Endothelial cell of umbilical vein (primary cell): ENCODE results near the gene SLC24A3. TPM values are rescaled to one million over a fixed set of nuclear protein-coding genes. Genes with fewer than 3 reads are reported as not detected.

Experiments used
- BruUV-seq: library from RNA; stranded (reverse); fragments of 400-500 nt; replicated peaks from 2 replicates; lab custom pipeline; 2021; lab: Mats Ljungman, UMichigan
- CTCF ChIA-PET: fragments of 300-600, 350-600 bp; sonication (Branson Sonifier 250); formaldehyde crosslinking; loops from one replicate; lab custom pipeline; 2021; ENCODE audit warnings: antibody characterized with exemption, inconsistent platforms; lab: Charles Lee
- POLR2A ChIA-PET: fragments of 300-600, 350-600 bp; sonication (Branson Sonifier 250); formaldehyde crosslinking; loops from one replicate; lab custom pipeline; 2021; ENCODE audit warnings: antibody characterized with exemption, inconsistent platforms; lab: Charles Lee
- DNase-seq: peaks from one replicate; pipeline ENCODE4 v3.0.0-alpha.2; 2011; ENCODE audit warnings: low read depth, low spot score
- FAIRE-seq: peaks from 2 replicates; lab custom pipeline; 2011; peaks lifted over from hg19 to GRCh38; lab: Jason Lieb, UNC
- H2AFZ ChIP-seq: 2 replicates; pipeline ENCODE4 v1.6.0; 2012; ENCODE audit warnings: low read depth, low read length, control low read depth, inconsistent platforms
- H3K27ac ChIP-seq: 2 replicates; pipeline ENCODE4 v1.5.1; 2011; ENCODE audit warnings: low read depth, mild to moderate bottlenecking, control low read depth, low read length, moderate library complexity; ENCODE audit not compliant: insufficient read depth
- H3K27me3 ChIP-seq, 2 experiments: 2 replicates each; pipeline versions ENCODE4 v1.6.0 to v1.6.1; 2011; ENCODE audit warnings: low read length in 2 of 2, mixed read lengths in 1 of 2; ENCODE audit not compliant: control insufficient read depth in 2 of 2, insufficient read depth in 2 of 2
- H3K36me3 ChIP-seq, 2 experiments: 2 replicates in 1 of 2; 3 replicates in 1 of 2; pipeline ENCODE4 v1.5.1; 2011; ENCODE audit warnings: low read length in 2 of 2, mild to moderate bottlenecking in 1 of 2, moderate library complexity in 1 of 2; ENCODE audit not compliant: control insufficient read depth in 2 of 2, insufficient read depth in 2 of 2; ENCODE audit errors: extremely low read depth in 1 of 2
- H3K4me1 ChIP-seq: 3 replicates; pipeline ENCODE4 v1.5.1; 2011; ENCODE audit warnings: mild to moderate bottlenecking, low read length; ENCODE audit not compliant: control insufficient read depth, insufficient read depth; ENCODE audit errors: extremely low read depth
- H3K4me2 ChIP-seq: 2 replicates; pipeline ENCODE4 v1.6.1; 2011; ENCODE audit warnings: low read length, control low read depth, mixed read lengths; ENCODE audit not compliant: insufficient read depth
- H3K4me3 ChIP-seq, 3 experiments: fragments of 200-600 bp in 1 of 3; sonication (generic), shearing (Covaris generic) in 1 of 3; replicated peaks in 1 of 3; 2 replicates each; pipeline ENCODE4 v1.5.1; 2011 to 2016; ENCODE audit warnings: control low read depth in 3 of 3, low read length in 3 of 3, mild to moderate bottlenecking in 2 of 3, inconsistent platforms in 1 of 3, low read depth in 1 of 3, moderate library complexity in 1 of 3; ENCODE audit not compliant: insufficient read depth in 1 of 3
- H3K79me2 ChIP-seq: 2 replicates; pipeline ENCODE4 v1.6.0; 2012; ENCODE audit warnings: low read length, inconsistent platforms; ENCODE audit not compliant: control insufficient read depth, insufficient read depth
- H3K9ac ChIP-seq: replicated peaks from 2 replicates; pipeline ENCODE3; 2011; ENCODE audit warnings: low read length, control low read depth; ENCODE audit not compliant: insufficient read depth; ENCODE audit errors: extremely low read depth
- H3K9me1 ChIP-seq: replicated peaks from 3 replicates; pipeline ENCODE4 v1.6.0; 2011; ENCODE audit warnings: mild to moderate bottlenecking, low read length; ENCODE audit not compliant: control insufficient read depth, insufficient read depth; ENCODE audit errors: extremely low read depth
- H3K9me3 ChIP-seq: replicated peaks from 2 replicates; pipeline ENCODE4 v1.5.1; 2012; ENCODE audit warnings: low read length, inconsistent platforms; ENCODE audit not compliant: control insufficient read depth, insufficient read depth
- H4K20me1 ChIP-seq: replicated peaks from 2 replicates; pipeline ENCODE3; 2011; ENCODE audit warnings: mild to moderate bottlenecking, low read length; ENCODE audit not compliant: control insufficient read depth, insufficient read depth; ENCODE audit errors: extremely low read depth
- EZH2 ChIP-seq: IDR thresholded peaks from 2 replicates; pipeline ENCODE4 v1.6.1; 2012; ENCODE audit warnings: borderline replicate concordance, low read depth, mild to moderate bottlenecking, moderate library complexity, low read length, inconsistent platforms; ENCODE audit not compliant: severe bottlenecking
- FOS ChIP-seq: IDR thresholded peaks from 2 replicates; pipeline ENCODE4 v1.6.1; 2011; ENCODE audit warnings: mild to moderate bottlenecking, low read length, moderate library complexity, borderline replicate concordance; ENCODE audit not compliant: insufficient read depth
- GATA2 ChIP-seq: IDR thresholded peaks from 2 replicates; pipeline ENCODE4 v1.7.0; 2011; ENCODE audit warnings: low read depth, mild to moderate bottlenecking, moderate library complexity, mixed read lengths, low read length; ENCODE audit not compliant: insufficient read length, insufficient read depth
- JUN ChIP-seq: IDR thresholded peaks from 2 replicates; pipeline ENCODE4 v1.6.1; 2011; ENCODE audit warnings: borderline replicate concordance, low read depth; ENCODE audit not compliant: insufficient read length, insufficient read depth
- MYC ChIP-seq: IDR thresholded peaks from one replicate; pipeline ENCODE4 v1.6.1; 2011; ENCODE audit warnings: mild to moderate bottlenecking, low read depth, low read length
- POLR2A ChIP-seq: IDR thresholded peaks from 2 replicates; pipeline ENCODE4 v1.6.1; 2012; ENCODE audit warnings: low read depth, mild to moderate bottlenecking, control low read depth, low read length
- POLR2AphosphoS5 ChIP-seq: IDR thresholded peaks from 2 replicates; pipeline ENCODE4 v1.6.1; 2012; ENCODE audit warnings: low read depth, mild to moderate bottlenecking, control low read depth, low read length, moderate library complexity; ENCODE audit not compliant: insufficient read depth
- dilution Hi-C: fragments of 300-500 bp; cut with MboI; formaldehyde crosslinking; loops from one replicate; pipeline ENCODE4 v1.15.0; 2019; ENCODE audit warnings: low sequenced_read_pairs; ENCODE audit not compliant: extremely low pct_ligation_motif_present
- intact Hi-C: fragments of 100-400 bp; cut with micrococcal nuclease; formaldehyde crosslinking; loops from one replicate; pipeline ENCODE4 v1.10.0; 2022
- polyA plus RNA-seq, 4 experiments: library from polyadenylated mRNA; depleted of rRNA in 3 of 4; stranded (reverse) in 3 of 4; unstranded in 1 of 4; fragments of >200 nt; gene quantifications; 2 replicates each; pipeline versions ENCODE4 v1.2.1 to v1.2.3, GENCODE V29; 2011 to 2012; ENCODE audit warnings: missing spikeins in 1 of 4
- total RNA-seq: library from RNA; stranded (reverse); gene quantifications from 2 replicates; pipeline ENCODE4 v1.2.3, GENCODE V29; 2021
- TF ChIP-seq, protein P1 (sequence below): IDR thresholded peaks from 2 replicates; pipeline ENCODE4 v1.6.1; 2011; ENCODE audit not compliant: insufficient read depth, insufficient read length
- TF ChIP-seq, protein P2 (sequence below), 2 donors: IDR thresholded peaks; 1 replicate in 1 of 2; 2 replicates in 1 of 2; pipeline ENCODE4 v1.5.1; 2011; ENCODE audit warnings: low read length in 2 of 2, mild to moderate bottlenecking in 2 of 2, moderate library complexity in 2 of 2, control low read depth in 1 of 2, inconsistent platforms in 1 of 2, low read depth in 1 of 2; ENCODE audit not compliant: insufficient read depth in 1 of 2; ENCODE audit errors: extremely low read depth in 1 of 2

SLC24A3 gene
- total and polyA plus RNA-seq, 2 donors (not counting 3 experiments of a cell fraction or from before 2014, with no cell fraction given): not detected

DNA sequence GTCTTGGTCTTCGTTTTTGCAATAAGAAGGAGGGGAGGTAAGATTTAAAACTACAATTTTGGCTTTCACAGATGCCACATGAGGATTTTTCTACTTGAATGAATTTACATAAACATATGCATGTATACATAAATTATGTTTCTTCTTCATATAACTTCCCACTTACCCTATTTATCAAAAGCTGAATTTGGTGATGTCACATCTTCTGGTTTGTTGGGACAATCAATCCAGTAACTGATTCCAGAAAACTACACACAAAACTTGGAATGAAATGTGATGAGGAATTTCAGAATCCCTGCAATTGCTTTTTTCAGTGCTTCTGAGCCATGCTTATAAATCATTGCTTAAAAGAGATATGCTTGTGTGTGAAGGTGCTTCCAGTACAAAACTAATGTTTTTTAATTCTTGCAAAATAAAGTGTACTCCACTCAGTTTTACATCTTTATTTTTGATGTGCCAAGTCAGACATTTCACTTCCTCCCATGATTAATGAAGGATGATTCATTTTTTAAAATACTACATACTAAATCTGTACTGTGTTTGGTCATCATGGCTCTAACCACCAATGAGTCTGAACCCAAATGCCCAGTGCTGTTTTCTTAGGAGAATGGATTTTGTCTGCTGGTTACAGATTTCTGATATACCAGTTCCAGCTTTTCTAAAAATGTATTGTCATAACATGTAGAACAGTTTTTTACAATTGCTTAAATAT is 513.5 kb downstream of the SLC24A3 start:
- no peak overlapping the region for H2AFZ ChIP-seq
- H3K27me3 ChIP-seq: no peaks in the 10 kb centered on the region
- no peaks in the 10 kb centered on the region for H3K79me2 ChIP-seq
- H3K4me2 ChIP-seq: no peak overlapping the region
- no peak overlapping the region for H3K9ac ChIP-seq
- no peaks in the 10 kb centered on the region for H3K9me1 ChIP-seq
- dilution Hi-C loops: no loop called here
- CTCF ChIA-PET: interaction anchor here (1.3 to 1.7 kb wide), 2 partner anchors 12 to 16 kb away, joined by 3 to 5 read pairs; no protein-coding TSS in a partner anchor
- no peak overlapping the region for H3K27ac ChIP-seq
- BruUV-seq: no TSS peak
- H3K4me1 ChIP-seq: peaks cover 7% of the 10 kb centered on the region
- TF ChIP-seq FOS: peak; percentile 60
- TF ChIP-seq POLR2AphosphoS5: no peak
- POLR2A ChIA-PET: no interaction called here
- intact Hi-C loops: no loop called here
- H3K36me3 ChIP-seq: no peaks in the 10 kb centered on the region
- no peak overlapping the region for H3K4me3 ChIP-seq
- H3K9me3 ChIP-seq: no peaks in the 10 kb centered on the region
- H4K20me1 ChIP-seq: no peaks in the 10 kb centered on the region
- FAIRE-seq (peak; percentile 72), DNase-seq (peak; percentile 13)

DNA sequence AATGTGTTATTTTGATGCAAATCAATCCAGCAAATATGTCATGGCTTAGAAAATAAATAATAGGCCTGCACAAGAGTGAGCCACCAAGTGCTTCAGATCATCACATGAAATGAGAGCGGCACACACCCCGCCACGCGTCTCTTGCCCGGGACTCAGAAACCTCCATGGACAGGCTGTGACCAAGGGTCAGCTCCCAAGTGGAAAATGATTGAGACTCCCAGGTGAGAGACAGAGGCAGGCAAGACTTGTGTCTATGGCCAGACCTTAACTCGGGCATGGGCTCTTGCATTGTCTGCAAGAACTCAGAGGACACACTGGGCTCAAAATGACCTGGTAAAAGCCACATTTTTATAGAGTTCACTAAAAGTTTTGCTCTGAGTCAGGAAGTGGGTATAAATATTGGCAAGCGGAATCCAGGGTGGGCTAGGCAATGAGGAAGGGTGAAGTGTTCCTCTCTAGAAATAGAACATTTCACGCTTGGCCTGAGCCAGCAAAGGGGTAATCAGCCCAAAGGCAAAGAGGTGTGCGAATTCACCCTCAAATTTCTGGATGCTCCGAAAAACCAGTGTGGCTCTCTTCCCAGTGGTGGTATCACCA is 514.9 kb downstream of the SLC24A3 start:
- Histone ChIP-seq H3K9me1 (no peaks in the 10 kb centered on the region), H3K79me2 (no peaks in the 10 kb centered on the region), H3K4me1 (peaks cover 7% of the 10 kb centered on the region), H3K4me3 (no peak overlapping the region), H2AFZ (no peak overlapping the region), H3K27ac (no peak overlapping the region), H3K36me3 (no peaks in the 10 kb centered on the region), H3K4me2 (no peak overlapping the region), H3K9ac (no peak overlapping the region), H3K9me3 (no peaks in the 10 kb centered on the region), H4K20me1 (no peaks in the 10 kb centered on the region), H3K27me3 (no peaks in the 10 kb centered on the region)
- no peak for TF ChIP-seq GATA2
- TF ChIP-seq FOS: no peak
- TF ChIP-seq, protein P1, sequence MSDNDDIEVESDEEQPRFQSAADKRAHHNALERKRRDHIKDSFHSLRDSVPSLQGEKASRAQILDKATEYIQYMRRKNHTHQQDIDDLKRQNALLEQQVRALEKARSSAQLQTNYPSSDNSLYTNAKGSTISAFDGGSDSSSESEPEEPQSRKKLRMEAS: no peak
- TF ChIP-seq JUN: no peak
- TF ChIP-seq EZH2: no peak
- TF ChIP-seq MYC: no peak
- no peak for TF ChIP-seq POLR2A
- TF ChIP-seq, protein P2, sequence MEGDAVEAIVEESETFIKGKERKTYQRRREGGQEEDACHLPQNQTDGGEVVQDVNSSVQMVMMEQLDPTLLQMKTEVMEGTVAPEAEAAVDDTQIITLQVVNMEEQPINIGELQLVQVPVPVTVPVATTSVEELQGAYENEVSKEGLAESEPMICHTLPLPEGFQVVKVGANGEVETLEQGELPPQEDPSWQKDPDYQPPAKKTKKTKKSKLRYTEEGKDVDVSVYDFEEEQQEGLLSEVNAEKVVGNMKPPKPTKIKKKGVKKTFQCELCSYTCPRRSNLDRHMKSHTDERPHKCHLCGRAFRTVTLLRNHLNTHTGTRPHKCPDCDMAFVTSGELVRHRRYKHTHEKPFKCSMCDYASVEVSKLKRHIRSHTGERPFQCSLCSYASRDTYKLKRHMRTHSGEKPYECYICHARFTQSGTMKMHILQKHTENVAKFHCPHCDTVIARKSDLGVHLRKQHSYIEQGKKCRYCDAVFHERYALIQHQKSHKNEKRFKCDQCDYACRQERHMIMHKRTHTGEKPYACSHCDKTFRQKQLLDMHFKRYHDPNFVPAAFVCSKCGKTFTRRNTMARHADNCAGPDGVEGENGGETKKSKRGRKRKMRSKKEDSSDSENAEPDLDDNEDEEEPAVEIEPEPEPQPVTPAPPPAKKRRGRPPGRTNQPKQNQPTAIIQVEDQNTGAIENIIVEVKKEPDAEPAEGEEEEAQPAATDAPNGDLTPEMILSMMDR (IDR thresholded peaks at IDR 0.05; ENCODE audit: extremely low read depth in 1 of 2, insufficient read depth in 1 of 2, low read depth in 1 of 2, low read length in 2 of 2): no peak
- no peak for FAIRE-seq
- POLR2A ChIA-PET: no interaction called here
- DNase-seq: no peak
- intact Hi-C loops (no loop called here), dilution Hi-C loops (no loop called here)
- BruUV-seq: no TSS peak
- CTCF ChIA-PET: interaction anchor here (1.3 to 1.7 kb wide), 2 partner anchors 13 to 15 kb away, joined by 3 to 5 read pairs; no protein-coding TSS in a partner anchor
